Stimulated activated CD4-positive, alpha-beta T cell treated with anti-CD3 and anti-CD28 coated beads, Interleukin-15, amount 100 ng/mL, for 24 hours (primary cell): ENCODE measurements around the gene RABEPK.
"Not testable (repeated sequence)": the region's sequence is repeated elsewhere in the genome, so short reads cannot be mapped to it uniquely, and the experiment has no call there.

ENCODE experiments used
- DNase-seq: peaks from one replicate; pipeline ENCODE4 v3.0.0-alpha.2; 2020

The RABEPK gene

GRCh38 chr9:125202846-125203618 lies 2.7 kb downstream of the RABEPK start:
- DNase-seq: no peak

GRCh38 chr9:125204477-125204876 lies 4.1 kb downstream of the RABEPK start:
- no peak for DNase-seq

DNA sequence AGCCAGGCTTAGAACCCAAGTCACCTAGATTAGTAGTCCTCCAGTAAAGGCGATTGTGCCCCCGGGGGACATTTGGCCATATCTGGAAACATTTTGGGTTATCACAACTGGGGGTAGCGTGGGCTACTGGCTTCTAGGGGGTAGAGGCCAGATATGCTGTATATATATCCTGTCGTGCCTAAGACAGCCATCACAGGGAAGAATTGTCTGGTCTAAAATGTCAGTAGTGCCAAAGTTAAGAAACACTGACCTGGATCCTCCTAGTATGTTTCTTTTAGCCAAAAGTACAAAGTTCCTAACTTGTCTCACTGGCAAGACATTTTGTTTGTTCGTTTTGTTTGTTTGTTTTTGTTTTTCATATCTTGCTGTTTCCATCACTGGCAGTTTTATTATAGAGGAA lies 13.8 kb downstream of the RABEPK start:
- DNase-seq: no peak

DNA sequence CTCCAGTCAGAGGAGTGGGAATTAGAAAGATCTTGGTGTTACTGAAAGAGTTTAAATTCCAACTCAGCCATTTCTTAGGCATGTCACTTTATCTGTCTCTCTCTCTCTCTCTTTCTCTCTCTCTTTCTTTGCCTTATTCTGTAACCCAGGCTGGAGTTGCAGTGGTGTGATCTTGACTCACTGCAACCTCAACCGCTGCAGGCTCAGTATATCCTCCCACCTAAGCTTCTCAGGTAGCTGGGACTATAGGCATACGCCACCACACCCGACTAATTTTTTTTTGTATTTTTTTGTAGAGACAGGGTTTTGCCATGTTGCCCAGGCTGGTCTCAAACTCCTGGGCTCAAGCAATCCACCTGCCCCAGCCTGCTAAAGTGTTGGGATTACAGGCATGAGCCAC lies 18.3 kb downstream of the RABEPK start:
- DNase-seq: no peak

DNA sequence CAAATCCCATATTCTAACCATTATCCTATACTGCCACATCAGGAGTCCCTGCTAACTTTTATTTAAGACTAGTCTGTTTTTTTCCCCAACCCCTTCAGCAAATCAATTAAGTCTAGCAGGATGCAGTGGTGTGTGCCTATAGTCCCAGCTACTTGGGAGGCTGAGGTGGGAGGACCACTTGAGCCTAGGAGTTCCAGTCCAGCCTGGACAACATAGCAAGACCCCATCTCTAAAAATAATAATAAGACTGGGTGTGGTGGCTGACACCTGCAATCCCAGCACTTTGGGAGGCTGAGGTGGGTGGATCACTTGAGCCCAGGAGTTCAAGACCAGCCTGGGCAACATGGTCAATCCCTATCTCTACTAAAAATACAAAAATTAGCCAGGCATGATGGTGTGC lies 24.5 kb downstream of the RABEPK start:
- not testable (repeated sequence) for DNase-seq

GRCh38 chr9:125227761-125228160 lies 27.4 kb downstream of the RABEPK start:
- DNase-seq: no peak

DNA sequence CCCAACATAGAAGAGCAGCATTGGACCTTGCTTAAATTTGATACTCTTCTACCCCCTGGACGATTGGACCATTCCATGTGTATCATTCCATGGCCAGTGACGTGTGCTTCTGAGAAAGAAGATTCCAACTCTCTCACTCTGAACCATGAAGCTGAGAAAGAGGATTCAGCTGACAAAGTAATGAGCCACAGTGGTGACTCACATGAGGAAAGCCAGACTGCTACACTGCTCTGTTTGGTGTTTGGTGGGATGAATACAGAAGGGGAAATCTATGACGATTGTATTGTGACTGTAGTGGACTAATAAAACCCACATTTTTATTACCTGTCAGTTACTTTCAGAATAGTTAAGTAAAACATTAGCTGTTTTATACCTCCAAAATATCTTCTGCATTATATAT lies 33.3 kb downstream of the RABEPK start:
- no peak for DNase-seq

GRCh38 chr9:125234099-125234498 lies 33.8 kb downstream of the RABEPK start:
- not testable (repeated sequence) for DNase-seq

DNA sequence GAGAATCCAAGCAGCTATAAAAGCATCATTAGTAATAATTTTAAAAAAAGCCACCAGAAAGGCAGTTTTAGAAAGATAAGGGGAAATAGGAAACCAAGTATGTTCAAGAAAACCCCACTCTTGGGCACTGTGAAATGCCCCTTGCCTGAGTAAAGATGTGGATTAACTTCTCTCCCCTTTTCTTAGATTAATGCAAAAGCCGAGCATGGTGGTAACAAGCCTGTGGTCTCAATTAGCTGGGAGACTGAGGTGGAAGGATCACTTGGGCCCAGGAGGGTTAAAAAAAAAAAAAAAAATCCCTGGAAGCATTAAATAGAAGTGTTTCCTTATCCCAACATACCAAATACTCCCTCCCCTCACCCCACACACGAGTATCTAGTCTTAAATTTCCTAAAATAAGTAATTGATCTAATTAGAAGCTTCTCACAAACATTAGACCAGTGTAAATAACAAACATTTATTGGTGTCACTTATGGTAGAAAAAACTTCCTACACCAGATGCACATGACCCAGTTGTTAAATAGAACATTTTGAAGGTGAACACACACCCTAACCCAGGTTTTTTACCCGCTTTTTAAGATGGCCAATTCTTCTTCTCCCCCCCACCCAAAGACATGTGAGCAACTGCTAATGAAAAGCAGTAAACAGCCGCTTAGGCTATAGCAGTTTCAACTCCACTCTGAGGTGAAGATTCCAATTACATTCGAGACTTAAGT lies 35.6 kb downstream of the RABEPK start:
- DNase-seq: no peak

DNA sequence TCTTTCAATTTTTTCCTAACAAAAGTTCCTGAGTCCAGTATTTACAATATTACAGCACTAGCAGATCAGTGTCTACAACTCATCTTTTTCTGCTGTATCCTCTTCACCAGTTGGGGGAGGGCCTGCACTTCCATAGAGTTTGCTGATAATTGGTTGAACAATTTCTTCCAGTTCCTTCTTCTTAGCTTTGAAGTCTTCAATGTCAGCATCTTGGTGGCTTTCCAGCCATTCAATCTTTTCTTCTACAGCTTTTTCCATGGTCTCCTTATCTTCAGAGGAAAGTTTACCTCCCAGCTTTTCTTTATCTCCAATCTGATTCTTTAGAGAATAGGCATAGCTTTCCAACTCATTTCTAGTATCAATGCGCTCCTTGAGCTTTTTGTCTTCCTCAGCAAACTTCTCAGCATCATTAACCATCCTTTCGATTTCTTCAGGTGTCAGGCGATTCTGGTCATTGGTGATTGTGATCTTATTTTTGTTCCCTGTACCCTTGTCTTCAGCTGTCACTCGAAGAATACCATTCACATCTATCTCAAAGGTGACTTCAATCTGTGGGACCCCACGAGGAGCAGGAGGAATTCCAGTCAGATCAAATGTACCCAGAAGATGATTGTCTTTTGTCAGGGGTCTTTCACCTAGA lies 36.3 kb downstream of the RABEPK start:
- not testable (repeated sequence) for DNase-seq

- DNase-seq: no peak
Observed at GRCh38 chr9:125238127-125238914, 38.0 kb downstream of the RABEPK start.

DNA sequence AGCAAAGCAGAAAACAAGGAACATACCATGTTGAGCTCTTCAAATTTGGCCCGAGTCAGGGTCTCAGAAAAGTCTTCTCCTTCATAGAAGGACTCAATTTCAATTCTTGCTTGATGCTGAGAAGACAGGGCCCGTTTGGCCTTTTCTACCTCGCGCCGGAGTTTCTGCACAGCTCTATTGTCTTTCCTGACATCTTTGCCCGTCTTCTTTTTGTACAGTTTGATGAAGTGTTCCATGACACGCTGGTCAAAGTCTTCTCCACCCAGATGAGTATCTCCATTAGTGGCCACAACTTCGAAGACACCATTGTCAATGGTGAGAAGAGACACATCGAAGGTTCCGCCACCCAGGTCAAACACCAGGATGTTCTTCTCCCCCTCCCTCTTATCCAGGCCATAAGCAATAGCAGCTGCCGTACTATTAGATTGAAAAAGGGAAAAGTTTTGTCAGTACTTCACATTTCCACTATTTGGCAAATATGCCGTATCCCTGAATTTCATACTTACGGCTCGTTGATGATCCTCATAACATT lies 38.6 kb downstream of the RABEPK start:
- no peak for DNase-seq

DNA sequence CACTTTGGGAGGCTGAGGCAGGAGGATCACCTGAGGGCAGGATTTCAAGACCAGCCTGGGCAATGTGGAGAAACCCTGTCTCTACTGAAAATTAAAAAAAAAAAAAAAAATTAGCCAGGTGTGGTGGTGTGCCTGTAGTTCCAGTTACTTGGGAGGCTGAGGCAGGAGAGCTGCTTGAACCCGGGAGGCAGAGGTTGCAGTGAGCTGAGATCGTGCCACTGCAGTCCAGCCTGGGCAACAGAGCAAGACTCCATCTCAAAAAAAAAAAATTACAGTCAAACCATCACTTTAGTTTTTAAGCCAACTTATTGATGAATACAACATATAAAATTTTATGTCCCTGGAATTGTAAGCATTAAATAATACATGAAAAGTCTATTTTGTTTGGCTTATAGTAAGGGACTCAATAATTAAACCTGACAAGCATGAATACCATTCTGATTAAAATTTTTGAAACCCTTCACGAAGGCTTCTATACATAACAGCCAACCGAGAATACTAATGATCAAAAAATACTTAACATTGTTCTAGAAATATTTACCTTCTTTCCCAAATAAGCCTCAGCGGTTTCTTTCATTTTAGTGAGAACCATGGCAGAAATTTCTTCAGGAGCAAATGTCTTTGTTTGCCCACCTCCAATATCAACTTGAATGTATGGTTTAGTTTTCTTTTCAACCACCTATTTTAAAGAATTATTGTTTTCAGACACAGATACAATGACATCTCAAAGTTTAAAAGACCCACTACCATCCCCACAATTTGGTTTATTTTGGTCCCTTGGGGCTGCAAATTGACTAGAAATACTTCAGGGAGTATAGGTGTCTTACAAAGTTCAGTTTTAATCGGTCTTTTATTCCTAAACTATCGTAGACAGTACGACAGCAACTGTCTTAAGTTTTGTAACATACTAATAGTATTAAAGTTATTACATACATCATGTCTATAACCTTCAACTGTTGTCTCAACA lies 39.6 kb downstream of the RABEPK start:
- no peak for DNase-seq

- DNase-seq: peak; percentile 58
Observed at GRCh38 chr9:125240649-125240999, 40.3 kb downstream of the RABEPK start.

DNA sequence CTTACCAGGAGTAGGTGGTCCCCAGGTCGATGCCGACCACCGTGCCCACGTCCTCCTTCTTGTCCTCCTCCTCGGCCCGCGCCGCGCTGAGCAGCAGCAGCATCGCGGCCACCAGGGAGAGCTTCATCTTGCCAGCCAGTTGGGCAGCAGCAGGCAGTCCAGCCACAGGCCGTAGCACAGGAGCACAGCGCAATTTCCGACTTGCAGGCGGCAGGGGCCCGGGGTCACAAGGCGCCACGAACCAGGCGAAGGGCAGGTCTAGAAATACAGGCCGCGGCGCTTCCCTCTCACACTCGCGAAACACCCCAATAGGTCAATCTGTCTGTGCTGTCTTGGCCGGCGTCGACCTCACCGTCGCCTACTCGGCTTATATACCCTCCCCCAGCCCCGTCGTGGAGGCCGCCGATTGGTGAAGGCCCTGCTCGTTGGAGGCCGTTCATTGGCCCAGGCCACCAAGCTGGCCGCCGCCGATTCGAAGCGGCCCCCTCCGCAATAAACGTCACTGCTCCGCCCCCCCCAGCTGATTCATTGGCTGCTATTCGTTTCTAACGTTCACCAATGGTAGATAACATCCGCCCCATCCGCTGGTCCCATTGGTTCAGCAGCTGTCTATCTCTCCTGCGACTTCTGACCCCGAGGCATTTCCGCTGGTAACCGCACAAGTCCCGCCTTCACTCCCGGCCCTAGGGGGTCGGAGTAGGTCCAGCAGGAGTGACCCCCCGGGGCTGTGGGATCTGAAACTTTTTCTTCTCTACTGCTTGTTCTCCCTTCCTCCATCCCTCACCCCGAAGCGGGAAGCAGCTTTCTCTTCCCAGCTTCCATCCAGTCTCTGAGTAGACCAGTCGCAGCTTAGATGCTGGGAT lies 40.9 kb downstream of the RABEPK start, which contains the start of gene HSPA5:
HSPA5 (minus strand) TSS at position 344 of the 863 bp plus-strand sequence; CDS start at position 127, 217 bp downstream.
- DNase-seq: peak; percentile 100

DNA sequence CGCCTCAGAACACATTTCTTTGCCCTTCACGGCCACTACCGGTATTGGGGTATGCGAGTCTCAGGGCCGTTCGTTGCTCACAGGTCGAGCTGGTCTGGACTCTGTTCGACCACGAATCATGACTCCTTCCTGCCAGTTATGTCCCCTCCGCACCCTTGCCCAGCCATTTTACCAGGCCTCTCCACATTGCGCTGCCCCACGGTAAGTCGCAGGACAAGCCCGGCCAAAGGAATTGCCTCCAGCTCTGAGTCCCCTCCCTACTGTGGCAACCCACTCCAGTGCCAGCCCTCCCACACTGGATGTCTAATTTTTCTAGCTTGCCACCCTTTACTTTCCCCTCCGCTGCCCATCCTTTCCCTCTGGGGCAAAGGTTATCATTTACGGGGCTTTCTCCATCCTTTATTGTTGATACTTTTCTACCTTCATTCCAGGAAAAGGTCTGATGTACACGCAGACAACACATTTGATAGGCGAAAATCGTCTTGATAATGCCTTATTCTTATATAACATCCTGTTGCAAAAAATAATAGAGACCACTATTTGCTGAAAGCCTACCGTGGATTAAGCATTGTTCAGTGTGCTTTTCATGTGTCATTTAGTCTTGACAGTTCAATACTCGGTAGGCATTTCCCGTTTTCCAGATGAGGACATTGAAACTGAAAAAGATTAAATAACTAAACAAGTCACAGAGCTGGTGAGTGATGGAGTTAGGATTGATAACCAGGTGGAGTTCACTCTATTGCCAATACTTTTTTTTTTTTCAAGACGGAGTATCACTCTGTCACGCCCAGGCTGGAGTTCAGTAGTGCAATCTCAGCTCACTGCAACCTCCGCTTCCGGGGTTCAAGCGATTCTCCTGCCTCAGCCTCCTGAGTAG lies 41.8 kb downstream of the RABEPK start:
- DNase-seq: peak; percentile 46

DNA sequence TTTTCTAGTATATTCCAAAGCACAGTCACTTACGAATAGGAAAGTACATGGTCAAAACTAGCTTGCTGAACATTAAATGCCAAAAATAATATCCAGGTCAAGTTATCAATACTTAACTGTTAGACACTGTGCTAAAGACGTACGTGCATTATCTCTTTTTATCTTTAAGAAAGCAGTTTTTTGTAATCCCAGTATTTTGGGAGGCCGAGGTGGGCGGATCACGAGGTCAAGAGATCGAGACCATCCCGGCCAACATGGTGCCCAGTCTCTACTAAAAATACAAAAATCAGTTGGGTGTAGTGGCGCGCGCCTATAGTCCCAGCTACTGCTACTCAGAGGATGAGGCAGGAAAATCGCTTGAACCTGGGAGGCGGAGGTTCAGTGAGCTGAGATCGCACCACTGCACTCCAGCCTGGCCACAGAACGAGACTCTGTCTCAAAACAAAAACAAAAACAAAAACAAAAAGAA lies 43.5 kb downstream of the RABEPK start:
- no peak for DNase-seq

DNA sequence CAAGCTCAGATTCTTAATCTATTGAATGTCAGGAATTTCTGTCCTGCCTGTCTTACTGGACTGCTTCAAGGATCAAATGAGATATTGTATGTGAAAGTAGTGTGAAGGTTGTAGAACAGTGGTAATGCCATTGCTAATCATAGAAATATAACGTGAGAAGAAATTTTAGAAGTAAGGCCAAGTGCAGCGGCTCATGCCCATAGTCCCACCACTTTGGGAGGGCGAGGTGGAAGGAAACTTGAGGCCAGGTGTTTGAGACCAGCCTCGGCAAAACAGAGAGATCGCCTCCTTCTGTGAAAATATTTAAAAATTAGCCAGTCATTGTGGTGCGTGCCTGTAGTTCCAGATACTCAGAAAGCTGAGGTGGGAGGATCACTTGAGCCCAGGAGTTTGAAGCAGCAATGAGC lies 45.9 kb downstream of the RABEPK start:
- DNase-seq: no peak

- no peak for DNase-seq
Observed at GRCh38 chr9:125254231-125254630, 53.9 kb downstream of the RABEPK start.
